Hematopoietic multipotent progenitor cell (in vitro differentiated cells): ENCODE data around the gene JAKMIP1. TPM values are rescaled to one million over a fixed set of nuclear protein-coding genes. Genes with fewer than 3 reads are reported as not detected.

Experiments used
- DNase-seq, 3 donors: peaks; one replicate each; pipeline ENCODE4 v3.0.0-alpha.2; 2011 to 2015; ENCODE audit warnings: low read depth in 2 of 3, low spot score in 2 of 3
- total RNA-seq: library from RNA; depleted of rRNA; stranded (reverse); fragments of >200 nt; gene quantifications from one replicate; pipeline ENCODE4 v1.2.3, GENCODE V29; 2012

The JAKMIP1 gene
- total RNA-seq, 1 donor, result not detected

GRCh38 chr4:6106156-6106555 lies 94.2 kb downstream of the JAKMIP1 start:
- DNase-seq, result no peak

- DNase-seq, result no peak
These were observed 94.9 kb downstream of the JAKMIP1 start for GRCh38 chr4:6105311-6105911.

- no peak for DNase-seq
These were observed 95.7 kb downstream of the JAKMIP1 start for GRCh38 chr4:6104541-6105130.

GRCh38 chr4:6097581-6097980 lies 102.8 kb downstream of the JAKMIP1 start:
- DNase-seq, result no peak

DNA sequence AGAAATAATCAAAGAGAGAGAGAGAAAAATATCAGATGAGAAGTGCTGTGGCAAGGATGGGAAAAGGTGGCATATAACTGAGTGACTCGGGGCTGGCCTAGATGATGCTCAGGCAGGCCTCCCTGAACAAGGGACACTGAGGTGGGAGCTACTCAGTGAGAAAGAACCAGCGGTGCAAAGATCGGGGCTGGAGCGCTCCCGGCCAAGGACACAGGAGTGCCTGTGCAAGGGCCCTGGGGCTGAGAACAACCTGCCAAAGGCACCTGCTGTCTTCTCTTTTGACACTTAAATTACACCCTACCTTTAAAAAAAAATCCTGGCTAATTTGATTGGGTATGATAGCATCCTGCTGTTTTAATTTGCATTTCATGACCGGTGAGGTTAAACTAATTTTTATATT lies 104.5 kb downstream of the JAKMIP1 start:
- no peak for DNase-seq

- peak in 2 of 3 donors; percentile 89 to 92 for DNase-seq
These were observed 105.2 kb downstream of the JAKMIP1 start for GRCh38 chr4:6095023-6095752.

DNA sequence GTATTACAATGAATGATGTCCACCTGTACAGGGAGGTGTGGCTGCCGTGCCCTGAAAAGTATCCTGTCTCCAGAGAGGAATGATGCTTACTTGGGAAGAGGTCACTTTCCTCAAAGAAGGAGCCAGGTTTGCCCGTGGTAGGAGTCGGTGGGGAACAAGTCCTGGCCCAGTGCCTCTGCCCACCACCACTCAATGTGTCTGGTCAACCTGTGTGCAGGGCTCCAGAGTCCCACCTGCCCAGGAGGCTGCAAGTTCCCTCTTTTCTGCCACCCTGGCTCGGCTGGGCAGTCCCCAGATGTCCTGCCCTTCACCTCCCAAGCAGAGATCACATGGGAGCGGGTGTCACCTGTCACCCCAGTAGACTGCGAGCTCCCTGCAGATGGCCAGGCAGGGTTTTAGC lies 106.7 kb downstream of the JAKMIP1 start:
- no peak for DNase-seq

DNA sequence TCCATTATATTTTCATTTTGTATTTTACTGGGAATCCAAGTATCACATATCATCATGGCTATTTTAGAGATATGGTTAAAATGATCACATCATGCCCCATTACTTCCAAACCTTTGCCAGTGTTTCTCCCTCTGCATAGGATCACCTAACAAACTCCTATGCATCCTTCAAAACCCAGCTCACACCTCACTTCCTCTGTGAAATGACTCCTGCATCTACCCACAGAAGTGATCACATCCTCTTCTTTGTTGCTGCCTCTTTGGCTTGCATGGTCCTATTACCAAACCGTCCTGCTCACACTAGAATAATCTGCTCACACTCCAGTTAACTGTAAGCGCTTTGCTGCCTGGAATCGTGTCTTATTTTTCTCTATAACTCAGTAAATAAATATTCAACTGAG lies 107.4 kb downstream of the JAKMIP1 start:
- no peak for DNase-seq

GRCh38 chr4:6092131-6092530 lies 108.2 kb downstream of the JAKMIP1 start:
- no peak for DNase-seq

- DNase-seq, result no peak
These were observed 109.4 kb downstream of the JAKMIP1 start for GRCh38 chr4:6090931-6091330.

GRCh38 chr4:6088950-6089349 lies 111.4 kb downstream of the JAKMIP1 start:
- no peak for DNase-seq

DNA sequence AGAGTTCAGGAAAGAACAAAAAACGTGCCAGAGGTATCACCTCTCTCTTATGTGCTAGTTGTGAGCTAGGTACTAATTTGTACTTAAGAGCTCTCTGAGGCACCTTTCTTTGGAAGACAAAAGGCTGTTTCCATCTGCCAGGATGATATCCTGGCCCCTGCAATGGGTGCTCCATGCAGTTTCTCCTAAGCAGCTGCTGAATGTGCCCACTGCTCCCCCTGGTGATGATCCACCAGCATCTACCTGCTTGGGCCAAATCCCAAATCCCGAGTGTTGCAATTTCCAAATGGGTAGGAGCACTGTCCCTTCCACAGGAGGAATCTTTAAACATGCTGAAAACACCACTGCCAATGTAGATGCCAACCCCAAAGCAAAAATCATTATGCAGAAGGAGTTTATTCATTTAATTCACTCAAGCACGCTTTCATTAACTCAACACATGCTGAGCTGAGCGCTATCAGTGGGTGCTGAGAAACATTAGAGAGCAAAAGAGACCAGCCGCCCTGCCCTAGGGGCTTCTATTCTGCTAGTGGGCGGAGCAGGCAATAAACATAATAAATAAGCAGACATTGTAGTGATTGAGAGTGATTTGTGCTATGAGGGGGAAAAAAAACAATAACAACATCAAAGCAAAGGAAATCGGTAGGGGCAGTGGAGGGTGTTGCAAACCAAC lies 112.5 kb downstream of the JAKMIP1 start:
- DNase-seq, result peak in 1 of 3 donors; percentile 35

DNA sequence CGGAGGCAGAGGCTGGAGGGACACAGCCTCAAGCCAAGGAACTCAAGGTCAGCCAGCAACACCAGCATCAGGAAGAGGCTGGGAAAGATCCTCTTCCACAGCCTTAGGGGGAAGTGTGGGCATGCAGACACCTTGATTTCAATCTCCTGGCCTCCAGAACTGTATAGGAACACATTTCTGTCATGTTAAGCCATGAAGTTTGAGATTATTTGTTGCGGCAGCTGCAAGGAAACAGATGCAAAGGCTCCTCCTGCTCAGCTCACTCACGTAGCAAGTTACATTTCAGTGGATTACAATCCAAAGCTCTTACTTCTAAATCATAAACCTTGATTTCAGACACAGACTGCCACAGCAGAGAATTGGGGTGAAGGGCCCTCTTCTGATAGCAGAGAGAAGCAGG lies 113.5 kb downstream of the JAKMIP1 start:
- no peak for DNase-seq

DNA sequence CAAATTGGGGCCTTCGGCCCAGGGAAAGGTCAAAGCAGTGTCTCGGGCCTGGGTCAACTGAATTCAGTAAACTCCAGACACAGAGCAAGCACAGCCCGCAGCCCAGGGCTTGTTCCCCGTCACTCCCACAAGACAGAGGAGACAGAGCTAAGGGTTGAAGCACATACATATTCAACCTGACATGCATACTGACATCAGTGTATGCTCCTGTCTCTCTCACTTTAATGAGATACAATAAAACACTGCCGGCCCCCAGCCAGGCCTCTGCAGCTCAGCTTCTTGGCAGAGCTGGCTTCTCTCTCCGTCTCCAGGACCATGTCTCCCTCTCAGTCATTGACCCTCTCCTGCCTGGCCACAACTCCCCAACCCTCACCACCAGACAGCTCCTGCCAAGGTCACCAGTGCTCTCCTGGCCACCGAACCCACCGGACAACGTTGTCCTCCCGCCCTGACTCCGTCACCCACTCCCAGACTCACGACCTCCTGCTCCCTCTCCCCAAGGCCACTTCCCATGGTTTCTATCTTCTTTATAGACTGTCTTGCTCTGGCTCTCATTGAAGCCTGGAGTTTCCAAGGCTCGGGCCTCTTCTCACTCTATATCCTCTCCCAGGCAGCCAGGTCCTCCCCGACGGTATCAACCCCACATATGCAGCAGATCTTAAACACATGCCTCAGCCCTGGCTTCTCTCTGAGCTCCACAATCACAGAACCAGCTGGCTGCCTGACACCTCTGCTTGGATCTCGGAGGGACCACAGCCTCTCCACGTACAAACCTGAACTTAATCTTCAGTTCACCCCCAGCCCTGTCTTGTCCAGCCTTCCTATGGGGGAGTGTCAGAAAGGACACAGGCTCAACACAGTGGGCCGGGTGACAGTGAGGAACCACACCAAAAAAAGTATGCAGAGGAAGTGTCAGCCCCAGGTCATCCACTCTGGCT lies 114.4 kb downstream of the JAKMIP1 start:
- no peak for DNase-seq

GRCh38 chr4:6085028-6085690 lies 115.2 kb downstream of the JAKMIP1 start:
- no peak for DNase-seq

GRCh38 chr4:6079965-6080364 lies 120.4 kb downstream of the JAKMIP1 start:
- no peak for DNase-seq

DNA sequence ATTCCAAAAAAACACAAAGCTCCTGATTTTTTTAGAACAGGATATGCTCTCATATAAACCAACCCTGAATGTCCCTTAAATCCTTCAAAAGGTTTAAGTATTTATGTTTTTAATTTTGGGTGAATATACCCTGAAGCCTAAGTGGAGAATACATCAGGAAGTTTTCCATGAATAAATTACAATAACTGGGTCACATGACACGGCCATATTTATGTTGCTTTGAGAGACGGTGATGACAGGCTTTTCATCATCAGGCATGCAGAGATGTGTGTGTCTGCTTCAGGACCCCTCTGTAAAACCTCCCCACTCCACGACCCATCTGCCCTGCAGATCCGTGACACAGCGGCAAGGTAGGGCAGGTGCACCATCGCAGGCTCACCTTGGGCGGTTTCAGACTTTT lies 121.8 kb downstream of the JAKMIP1 start:
- DNase-seq, result no peak

- no peak for DNase-seq
These were observed 124.0 kb downstream of the JAKMIP1 start for GRCh38 chr4:6076391-6076790.

- DNase-seq, result no peak
These were observed 125.6 kb downstream of the JAKMIP1 start for GRCh38 chr4:6074758-6075157.
